SU-DHL-6 (cell line): ENCODE results near the gene LPIN3.

Experiments used
- H2AFZ ChIP-seq: fragments of 200-600 bp; sonication (generic); 2 replicates; pipeline ENCODE4 v1.6.1; 2014; ENCODE audit warnings: low read depth, mild to moderate bottlenecking, moderate library complexity, mixed read lengths, antibody characterized with exemption, low read length; ENCODE audit not compliant: severe bottlenecking
- H3F3A ChIP-seq: fragments of 200-600 bp; shearing (Covaris generic); 2 replicates; pipeline ENCODE4 v1.6.0; 2016; ENCODE audit warnings: antibody characterized with exemption, mild to moderate bottlenecking; ENCODE audit not compliant: insufficient read depth
- H3K27ac ChIP-seq: fragments of 200-600 bp; sonication (generic); 2 replicates; pipeline ENCODE4 v1.5.1; 2016; ENCODE audit warnings: low read depth, mild to moderate bottlenecking, low read length, moderate library complexity, mixed read lengths
- H3K27me3 ChIP-seq: fragments of 200-600 bp; sonication (generic), shearing (Covaris generic); 2 replicates; pipeline ENCODE4 v1.6.0; 2014; ENCODE audit warnings: mild to moderate bottlenecking, low read length
- H3K36me3 ChIP-seq: fragments of 200-600 bp; sonication (generic); 2 replicates; pipeline ENCODE4 v1.6.1; 2014; ENCODE audit warnings: mild to moderate bottlenecking, low read length, mixed read lengths
- H3K4me2 ChIP-seq: fragments of 300-600, 200-600 bp; shearing (Covaris generic), sonication (generic); 2 replicates; pipeline ENCODE4 v1.6.0; 2014; ENCODE audit warnings: low read length, low read depth, mild to moderate bottlenecking; ENCODE audit not compliant: poor library complexity, severe bottlenecking
- H3K4me3 ChIP-seq: fragments of 200-600 bp; sonication (generic); 2 replicates; pipeline ENCODE4 v1.5.1; 2014; ENCODE audit warnings: antibody characterized with exemption, low read length, mild to moderate bottlenecking, mixed read lengths; ENCODE audit not compliant: insufficient read depth, poor library complexity, severe bottlenecking
- H3K79me2 ChIP-seq: fragments of 200-600 bp; sonication (generic); 2 replicates; pipeline ENCODE4 v1.6.1; 2014; ENCODE audit warnings: mild to moderate bottlenecking, low read length, moderate library complexity; ENCODE audit not compliant: insufficient read depth
- H3K9ac ChIP-seq: fragments of 200-600 bp; sonication (generic); 2 replicates; pipeline ENCODE4 v1.7.0; 2014; ENCODE audit warnings: mild to moderate bottlenecking, low read length
- H3K9me2 ChIP-seq: fragments of 200-600 bp; sonication (generic); replicated peaks from 2 replicates; pipeline ENCODE4 v1.6.1; 2014; ENCODE audit warnings: low read length; ENCODE audit not compliant: insufficient read depth
- H3K9me3 ChIP-seq: fragments of 200-600 bp; sonication (generic); 2 replicates; pipeline ENCODE4 v1.6.1; 2014; ENCODE audit warnings: low read length, mixed read lengths; ENCODE audit not compliant: insufficient read depth
- H4K20me1 ChIP-seq: fragments of 200-600 bp; sonication (generic); 2 replicates; pipeline ENCODE4 v1.6.1; 2014; ENCODE audit warnings: low read depth, mild to moderate bottlenecking, antibody characterized with exemption, low read length, moderate library complexity, mixed read lengths
- CTCF ChIP-seq: fragments of 200-600 bp; sonication (generic); IDR thresholded peaks from one replicate; pipeline ENCODE4 v1.5.1; 2017; ENCODE audit warnings: antibody characterized with exemption, mild to moderate bottlenecking, low read length, moderate library complexity; ENCODE audit not compliant: insufficient read depth, poor library complexity, severe bottlenecking
- EZH2phosphoT487 ChIP-seq: fragments of 200-600 bp; sonication (generic), shearing (Covaris generic); conservative IDR thresholded peaks from 2 replicates; pipeline ENCODE4 v1.6.1; 2018; ENCODE audit warnings: mild to moderate bottlenecking, antibody characterized with exemption, low read length, moderate library complexity, mixed read lengths

The LPIN3 gene

DNA sequence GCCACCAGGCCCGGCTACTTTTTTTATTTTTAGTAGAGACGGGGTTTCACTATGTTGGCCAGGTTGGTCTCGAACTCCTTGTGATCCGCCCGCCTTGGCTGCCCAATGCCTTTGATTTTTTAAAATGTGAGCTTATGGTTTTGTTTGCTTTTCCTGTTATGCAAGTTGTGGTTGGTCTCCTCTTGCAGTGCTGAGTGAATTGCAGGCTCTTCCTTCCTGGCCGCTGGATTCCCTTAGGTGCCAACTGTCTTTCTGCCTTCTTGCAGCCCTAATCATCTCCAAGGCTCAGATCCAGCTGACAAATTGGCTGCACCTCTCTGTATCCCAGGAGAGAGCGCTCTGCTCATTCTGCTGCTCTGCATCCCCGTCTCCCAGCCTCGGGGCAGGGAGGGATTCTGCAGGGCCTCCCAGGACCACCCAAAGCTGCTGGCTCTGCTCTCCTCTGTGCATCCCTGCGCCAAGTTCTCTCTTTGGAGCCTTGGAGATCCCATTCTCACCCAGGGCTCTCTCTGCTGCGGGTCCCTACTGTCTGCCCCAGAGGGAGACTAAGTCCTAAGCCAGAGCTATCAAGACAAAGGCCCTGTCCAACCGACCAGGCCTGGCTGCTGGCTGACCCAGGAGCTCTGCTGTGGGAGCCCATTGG, 40.1 kb downstream of the LPIN3 start:
- H3K4me2 ChIP-seq = no peak overlapping the region
- H3K27me3 ChIP-seq = no peaks in the 10 kb centered on the region
- H3K9me2 ChIP-seq = no peaks in the 10 kb centered on the region
- H3K79me2 ChIP-seq = no peaks in the 10 kb centered on the region
- H3K27ac ChIP-seq = no peak overlapping the region
- H3K36me3 ChIP-seq = no peaks in the 10 kb centered on the region
- H2AFZ ChIP-seq = no peak overlapping the region
- no peak overlapping the region for H3K4me3 ChIP-seq
- no peaks in the 10 kb centered on the region for H3K9me3 ChIP-seq
- H4K20me1 ChIP-seq = no peaks in the 10 kb centered on the region
- H3F3A ChIP-seq = no peaks in the 10 kb centered on the region
- no peak overlapping the region for H3K9ac ChIP-seq
- TF ChIP-seq CTCF = no peak
- TF ChIP-seq EZH2phosphoT487 = no peak

DNA sequence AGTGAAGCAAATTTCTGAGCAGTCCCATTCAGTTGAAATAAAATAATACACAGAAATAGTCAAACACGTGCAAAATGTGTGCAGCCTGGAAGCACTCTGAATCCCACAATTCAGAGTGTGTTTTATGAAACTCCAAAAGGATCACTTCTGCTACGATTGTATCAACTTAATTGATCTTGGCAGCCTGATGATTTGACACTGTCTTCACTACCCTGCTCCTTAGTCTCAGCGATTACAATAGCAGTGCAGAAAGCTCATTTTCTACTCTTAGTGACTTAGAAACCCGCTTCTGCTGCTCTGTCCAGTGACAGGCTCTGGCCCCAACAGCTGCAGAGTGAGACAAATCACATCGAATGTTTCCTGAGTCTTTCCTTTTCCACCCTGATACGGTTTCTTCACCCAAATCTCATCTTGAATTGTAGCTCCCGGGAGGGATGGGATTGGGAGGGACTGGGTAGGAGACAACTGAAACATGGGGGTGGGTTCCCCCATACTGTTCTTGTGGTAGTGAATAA, 42.2 kb downstream of the LPIN3 start:
- H3K9ac ChIP-seq = no peak overlapping the region
- H2AFZ ChIP-seq = no peak overlapping the region
- H3K79me2 ChIP-seq = no peaks in the 10 kb centered on the region
- H3K27ac ChIP-seq = no peak overlapping the region
- no peaks in the 10 kb centered on the region for H3F3A ChIP-seq
- no peaks in the 10 kb centered on the region for H3K9me3 ChIP-seq
- H4K20me1 ChIP-seq = no peaks in the 10 kb centered on the region
- H3K4me3 ChIP-seq = no peak overlapping the region
- no peaks in the 10 kb centered on the region for H3K9me2 ChIP-seq
- no peaks in the 10 kb centered on the region for H3K36me3 ChIP-seq
- no peak for TF ChIP-seq CTCF
- no peak for TF ChIP-seq EZH2phosphoT487
- no peaks in the 10 kb centered on the region for H3K27me3 ChIP-seq
- no peak overlapping the region for H3K4me2 ChIP-seq

- Histone ChIP-seq H3K4me3 (no peak overlapping the region), H3K4me2 (no peak overlapping the region), H3F3A (no peaks in the 10 kb centered on the region), H4K20me1 (no peaks in the 10 kb centered on the region), H3K79me2 (no peaks in the 10 kb centered on the region), H3K9me3 (no peaks in the 10 kb centered on the region), H3K36me3 (no peaks in the 10 kb centered on the region), H3K27ac (no peak overlapping the region), H2AFZ (no peak overlapping the region), H3K9ac (no peak overlapping the region), H3K27me3 (no peaks in the 10 kb centered on the region), H3K9me2 (no peaks in the 10 kb centered on the region)
- TF ChIP-seq EZH2phosphoT487 (no peak), CTCF (no peak)
Measured at GRCh38 chr20:41386502-41387427, 46.1 kb downstream of the LPIN3 start.
